Measurements from ENCODE around the gene CSNK2A1. TPM values are rescaled to one million over a fixed set of nuclear protein-coding genes. Genes with fewer than 3 reads are reported as not detected.

The CSNK2A1 gene
- total RNA-seq, 2 donors from 2014 or later, result 40.5 to 52.7 TPM

- no peak overlapping the region for H3K27ac ChIP-seq
- TF ChIP-seq POLR2A (IDR thresholded peaks at IDR 0.05) (no peak), CTCF (IDR thresholded peaks at IDR 0.05) (no peak)
- intact Hi-C loops (cut with DNase I), result no loop called here
- H3K9me3 ChIP-seq, result no peaks in the 10 kb centered on the region
- no peaks in the 10 kb centered on the region for H3K4me1 ChIP-seq
- no peaks in the 10 kb centered on the region for H3K27me3 ChIP-seq
- 73 to 76% methylated on average over 7 of the region's 7 CpGs for WGBS, 2 donors
- DNase-seq (no peak), ATAC-seq (no peak)
- H3K36me3 ChIP-seq (replicated peaks in 1 of 2; ENCODE audit: insufficient read depth in 1 of 2, low read depth in 2 of 2), result no peaks in the 10 kb centered on the region
- no peak overlapping the region for H3K4me3 ChIP-seq
Observed at GRCh38 chr20:550611-551010, 7.0 kb upstream of the CSNK2A1 start.

- WGBS, 2 donors, result 89 to 90% methylated on average over 4 of the region's 4 CpGs
- Histone ChIP-seq H3K4me3 (no peak overlapping the region), H3K27me3 (no peaks in the 10 kb centered on the region), H3K36me3 (replicated peaks in 1 of 2; ENCODE audit: insufficient read depth in 1 of 2, low read depth in 2 of 2) (no peaks in the 10 kb centered on the region), H3K4me1 (no peaks in the 10 kb centered on the region), H3K27ac (no peak overlapping the region), H3K9me3 (no peaks in the 10 kb centered on the region)
- intact Hi-C loops (cut with DNase I), result no loop called here
- TF ChIP-seq POLR2A (IDR thresholded peaks at IDR 0.05), result no peak
- no peak for TF ChIP-seq CTCF (IDR thresholded peaks at IDR 0.05)
- no peak for ATAC-seq
- DNase-seq, result no peak
Observed at GRCh38 chr20:549722-550496, 6.3 kb upstream of the CSNK2A1 start.

- Histone ChIP-seq H3K4me3 (no peak overlapping the region), H3K27ac (no peak overlapping the region), H3K4me1 (peaks cover 7% of the 10 kb centered on the region), H3K9me3 (no peaks in the 10 kb centered on the region), H3K27me3 (no peaks in the 10 kb centered on the region), H3K36me3 (replicated peaks in 1 of 2; ENCODE audit: insufficient read depth in 1 of 2, low read depth in 2 of 2) (no peaks in the 10 kb centered on the region)
- intact Hi-C loops (cut with DNase I), result no loop called here
- no peak for DNase-seq
- 26 to 45% methylated on average over 1 of the region's 1 CpG for WGBS, 2 donors
- TF ChIP-seq CTCF (IDR thresholded peaks at IDR 0.05) (no peak), POLR2A (IDR thresholded peaks at IDR 0.05) (no peak)
- no peak for ATAC-seq
Observed at GRCh38 chr20:548906-549305, 5.3 kb upstream of the CSNK2A1 start.

- no peak for DNase-seq
- H3K27me3 ChIP-seq, result no peaks in the 10 kb centered on the region
- no peak for ATAC-seq
- WGBS, 2 donors, result 94 to 95% methylated on average over 1 of the region's 1 CpG
- H3K4me3 ChIP-seq, result no peak overlapping the region
- H3K9me3 ChIP-seq, result no peaks in the 10 kb centered on the region
- H3K27ac ChIP-seq, result no peak overlapping the region
- TF ChIP-seq CTCF (IDR thresholded peaks at IDR 0.05) (no peak), POLR2A (IDR thresholded peaks at IDR 0.05) (no peak)
- peaks cover 9% of the 10 kb centered on the region for H3K4me1 ChIP-seq
- H3K36me3 ChIP-seq (replicated peaks in 1 of 2; ENCODE audit: insufficient read depth in 1 of 2, low read depth in 2 of 2), result no peaks in the 10 kb centered on the region
- intact Hi-C loops (cut with DNase I), result no loop called here
Observed at GRCh38 chr20:547394-547793, 3.8 kb upstream of the CSNK2A1 start.

GRCh38 chr20:546353-546752 lies 2.8 kb upstream of the CSNK2A1 start:
- TF ChIP-seq POLR2A (IDR thresholded peaks at IDR 0.05), result no peak
- no peak for TF ChIP-seq CTCF (IDR thresholded peaks at IDR 0.05)
- intact Hi-C loops (cut with DNase I), result no loop called here
- 70 to 80% methylated on average over 3 of the region's 3 CpGs for WGBS, 2 donors
- DNase-seq (no peak), ATAC-seq (no peak)
- peaks cover 20% of the 10 kb centered on the region for H3K4me1 ChIP-seq
- no peak overlapping the region for H3K4me3 ChIP-seq
- no peaks in the 10 kb centered on the region for H3K36me3 ChIP-seq (replicated peaks in 1 of 2; ENCODE audit: insufficient read depth in 1 of 2, low read depth in 2 of 2)
- no peaks in the 10 kb centered on the region for H3K9me3 ChIP-seq
- H3K27me3 ChIP-seq, result no peaks in the 10 kb centered on the region
- H3K27ac ChIP-seq, result no peak overlapping the region

All from body of pancreas (tissue), 4 donors.